Mononuclear cell (primary cell): ENCODE data around the gene HSP90B1. TPM values are rescaled to one million over a fixed set of nuclear protein-coding genes. Genes with fewer than 3 reads are reported as not detected.

ENCODE experiments used
- H3K27me3 ChIP-seq: 2 replicates; pipeline ENCODE4 v1.6.0; 2011; ENCODE audit warnings: low read length, control low read depth; ENCODE audit not compliant: insufficient read depth
- H3K4me1 ChIP-seq: 2 replicates; pipeline ENCODE4 v1.5.1; 2011; ENCODE audit warnings: mild to moderate bottlenecking, low read length, control low read depth; ENCODE audit not compliant: insufficient read depth
- H3K4me3 ChIP-seq: 2 replicates; pipeline ENCODE4 v1.5.1; 2011; ENCODE audit warnings: mild to moderate bottlenecking, low read length, moderate library complexity
- H3K9me3 ChIP-seq: 2 replicates; pipeline ENCODE4 v1.5.1; 2011; ENCODE audit warnings: low read depth, mild to moderate bottlenecking, control low read depth, low read length
- total RNA-seq: library from RNA; depleted of rRNA; stranded (reverse); fragments of >200 nt; gene quantifications from one replicate; pipeline ENCODE4 v1.2.3, GENCODE V29; 2012

Gene HSP90B1
- total RNA-seq, result 412 TPM

DNA sequence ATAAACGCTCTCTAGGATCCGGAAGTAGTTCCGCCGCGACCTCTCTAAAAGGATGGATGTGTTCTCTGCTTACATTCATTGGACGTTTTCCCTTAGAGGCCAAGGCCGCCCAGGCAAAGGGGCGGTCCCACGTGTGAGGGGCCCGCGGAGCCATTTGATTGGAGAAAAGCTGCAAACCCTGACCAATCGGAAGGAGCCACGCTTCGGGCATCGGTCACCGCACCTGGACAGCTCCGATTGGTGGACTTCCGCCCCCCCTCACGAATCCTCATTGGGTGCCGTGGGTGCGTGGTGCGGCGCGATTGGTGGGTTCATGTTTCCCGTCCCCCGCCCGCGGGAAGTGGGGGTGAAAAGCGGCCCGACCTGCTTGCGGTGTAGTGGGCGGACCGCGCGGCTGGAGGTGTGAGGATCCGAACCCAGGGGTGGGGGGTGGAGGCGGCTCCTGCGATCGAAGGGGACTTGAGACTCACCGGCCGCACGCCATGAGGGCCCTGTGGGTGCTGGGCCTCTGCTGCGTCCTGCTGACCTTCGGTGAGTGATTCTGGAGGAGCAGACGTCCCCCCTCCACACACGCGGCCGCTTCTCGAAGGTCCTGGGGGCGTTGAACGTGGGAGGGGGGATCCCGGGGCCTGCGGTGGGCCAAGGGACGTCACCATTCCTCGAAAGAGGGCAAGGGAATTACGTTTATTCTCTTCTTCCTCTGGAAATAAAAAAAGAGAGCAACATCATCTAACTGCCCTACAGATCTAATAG is at the start of gene HSP90B1:
Gene HSP90B1, plus strand, starts transcription at position 377 of the 753 bp plus-strand sequence. Its CDS starts 106 bp downstream, at position 483.
- Histone ChIP-seq H3K4me3 (peak within 1 kb of the TSS; percentile 73), H3K4me1 (peaks cover 41% of the 10 kb centered on the region), H3K27me3 (no peaks in the 10 kb centered on the region)

DNA sequence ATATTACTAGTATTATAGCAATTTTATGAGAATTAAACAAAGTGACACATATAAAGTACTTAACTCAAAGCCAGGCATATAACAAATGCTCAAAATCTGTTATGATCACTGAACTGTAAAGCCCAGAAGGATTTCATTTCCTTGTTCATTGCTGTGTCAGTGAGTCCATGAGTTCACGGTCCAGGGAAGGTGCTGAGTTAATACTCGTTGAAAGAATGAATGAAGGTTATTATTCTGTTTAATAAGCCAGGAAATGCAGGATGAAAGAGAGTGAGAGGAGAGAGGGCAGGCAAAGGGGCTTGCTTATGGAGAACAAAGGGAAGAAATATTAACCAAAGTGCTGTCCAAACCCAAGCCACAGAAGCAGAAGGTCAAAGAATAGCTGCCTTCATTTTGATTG is 48.9 kb upstream of the HSP90B1 start:
- Histone ChIP-seq H3K27me3 (no peaks in the 10 kb centered on the region), H3K4me3 (no peak overlapping the region), H3K4me1 (no peaks in the 10 kb centered on the region), H3K9me3 (no peaks in the 10 kb centered on the region)

More for the DNA sequence above, at the start of gene HSP90B1:
- H3K9me3 ChIP-seq, result no peaks in the 10 kb centered on the region

DNA sequence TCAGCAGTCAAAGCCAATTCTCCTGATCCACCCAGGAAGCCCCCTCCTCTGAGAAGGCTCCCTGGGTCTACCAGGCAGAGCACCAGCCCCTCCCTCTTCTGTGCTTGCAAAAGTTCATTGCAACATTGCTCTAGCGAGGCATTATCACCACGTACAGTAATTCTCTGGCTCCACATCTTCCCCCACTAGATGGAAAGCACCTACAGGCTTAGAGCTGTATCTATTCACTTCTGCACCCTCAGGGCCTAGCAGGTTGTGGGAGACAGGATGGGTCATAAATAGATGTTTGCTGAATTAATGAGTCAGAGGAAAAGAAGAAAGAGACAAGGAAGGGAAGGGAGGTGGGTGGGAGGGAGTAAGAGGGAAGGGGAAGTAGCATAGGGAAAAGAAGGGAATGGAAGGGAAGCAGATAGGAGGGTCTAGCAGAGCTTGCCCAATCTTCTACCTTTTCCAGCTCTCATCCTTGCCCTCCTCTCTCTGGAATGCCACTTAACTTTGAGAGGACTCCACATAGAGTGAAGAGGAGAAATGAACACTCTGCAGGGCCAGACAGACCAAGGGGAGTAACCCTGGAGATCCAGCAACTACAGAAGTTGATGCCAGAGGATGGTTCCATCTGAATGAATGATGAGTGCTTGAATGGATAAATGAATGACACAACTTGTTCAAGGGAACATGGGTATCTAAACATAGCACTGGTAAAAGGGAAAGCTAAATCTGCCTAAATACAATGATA is 47.2 kb upstream of the HSP90B1 start:
- Histone ChIP-seq H3K4me1 (no peaks in the 10 kb centered on the region), H3K9me3 (no peaks in the 10 kb centered on the region), H3K27me3 (no peaks in the 10 kb centered on the region), H3K4me3 (no peak overlapping the region)

DNA sequence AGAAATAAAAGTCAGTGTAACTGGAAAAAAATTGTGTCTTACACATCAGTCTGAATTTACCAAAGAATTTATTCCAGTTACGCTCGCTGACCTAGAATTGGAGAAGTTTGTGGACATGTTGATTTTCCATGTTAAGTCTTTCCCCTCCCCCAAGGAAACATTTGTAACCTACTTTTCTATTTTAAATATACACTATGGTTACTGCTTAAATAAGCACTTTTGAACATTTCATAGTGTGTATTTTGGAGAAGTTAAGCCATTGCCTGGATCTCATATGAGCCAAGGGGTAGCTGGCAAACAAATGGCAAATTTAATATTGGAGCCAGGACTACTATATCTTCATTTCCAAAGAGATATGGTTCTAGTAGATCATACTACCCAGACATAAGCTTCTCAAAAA is 46.3 kb upstream of the HSP90B1 start:
- Histone ChIP-seq H3K9me3 (no peaks in the 10 kb centered on the region), H3K4me3 (no peak overlapping the region), H3K4me1 (no peaks in the 10 kb centered on the region), H3K27me3 (no peaks in the 10 kb centered on the region)

DNA sequence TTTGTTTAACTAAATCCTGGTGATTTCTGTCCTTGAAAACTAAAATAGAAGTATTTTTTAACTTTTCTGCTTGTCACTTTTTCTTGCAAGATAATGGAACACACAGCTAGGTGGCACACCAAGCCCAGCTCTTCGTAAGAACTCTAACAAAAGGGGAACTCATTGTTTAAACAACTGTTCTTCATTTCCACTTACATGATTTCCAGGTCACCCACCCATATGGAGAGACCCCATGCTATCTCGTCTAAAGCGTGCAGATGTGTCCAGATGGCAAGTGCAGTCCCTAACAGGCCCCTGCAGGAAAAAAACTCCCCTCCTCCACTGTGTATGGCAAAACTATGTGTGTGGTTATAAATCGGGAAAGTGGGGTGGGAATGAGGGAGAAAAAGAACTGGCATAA is 45.9 kb upstream of the HSP90B1 start:
- Histone ChIP-seq H3K9me3 (no peaks in the 10 kb centered on the region), H3K27me3 (no peaks in the 10 kb centered on the region), H3K4me1 (no peaks in the 10 kb centered on the region), H3K4me3 (no peak overlapping the region)

DNA sequence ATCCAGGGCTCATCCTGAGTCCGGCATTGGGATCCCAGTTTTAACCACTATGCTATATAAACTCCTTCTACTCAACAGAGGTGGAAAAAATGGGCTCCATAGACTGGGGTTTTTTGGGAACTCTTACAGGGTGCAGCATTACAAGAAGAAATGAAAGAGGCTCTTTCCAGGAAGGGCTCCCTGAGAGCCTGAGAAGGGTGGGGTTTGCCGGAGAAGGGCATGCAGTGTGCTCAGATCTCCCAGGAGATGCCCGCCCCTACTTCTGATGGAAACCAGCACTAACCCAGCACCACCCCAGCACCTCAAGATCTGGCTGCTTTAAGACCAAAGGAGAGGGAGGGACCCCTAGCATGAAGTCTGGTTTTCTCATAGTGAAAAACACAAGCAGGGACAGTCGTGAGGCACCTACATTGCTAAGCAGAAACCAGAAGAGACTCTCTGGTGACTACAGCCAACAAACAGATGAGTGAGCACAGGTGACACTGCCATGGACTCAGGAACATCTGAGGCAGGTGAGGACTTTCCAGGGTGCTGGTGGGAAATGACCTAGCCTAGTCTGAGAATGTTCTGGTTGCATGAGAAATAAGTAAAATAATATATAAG is 43.9 kb upstream of the HSP90B1 start:
- no peaks in the 10 kb centered on the region for H3K27me3 ChIP-seq
- H3K4me3 ChIP-seq, result no peak overlapping the region
- H3K4me1 ChIP-seq, result no peaks in the 10 kb centered on the region
- no peaks in the 10 kb centered on the region for H3K9me3 ChIP-seq

DNA sequence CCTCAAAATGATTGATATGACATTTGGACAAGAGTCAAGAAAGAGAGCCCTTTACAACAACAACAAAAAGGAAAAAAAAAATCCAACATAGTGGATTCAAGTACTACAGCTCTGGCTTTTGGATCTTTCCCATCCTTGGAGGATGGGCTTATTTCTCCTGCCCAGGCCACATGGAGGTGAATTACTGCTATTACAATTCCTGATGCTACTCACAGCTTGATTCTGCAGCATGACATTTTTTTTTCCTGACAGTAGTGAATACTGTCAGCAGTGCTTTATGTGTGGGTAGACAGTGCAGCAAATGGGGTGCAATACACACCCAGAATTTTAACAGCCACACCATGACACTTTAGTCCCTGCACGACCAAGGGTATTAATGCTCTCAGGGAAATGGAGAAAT is 42.5 kb upstream of the HSP90B1 start:
- no peaks in the 10 kb centered on the region for H3K9me3 ChIP-seq
- no peak overlapping the region for H3K4me3 ChIP-seq
- H3K27me3 ChIP-seq, result no peaks in the 10 kb centered on the region
- no peaks in the 10 kb centered on the region for H3K4me1 ChIP-seq

DNA sequence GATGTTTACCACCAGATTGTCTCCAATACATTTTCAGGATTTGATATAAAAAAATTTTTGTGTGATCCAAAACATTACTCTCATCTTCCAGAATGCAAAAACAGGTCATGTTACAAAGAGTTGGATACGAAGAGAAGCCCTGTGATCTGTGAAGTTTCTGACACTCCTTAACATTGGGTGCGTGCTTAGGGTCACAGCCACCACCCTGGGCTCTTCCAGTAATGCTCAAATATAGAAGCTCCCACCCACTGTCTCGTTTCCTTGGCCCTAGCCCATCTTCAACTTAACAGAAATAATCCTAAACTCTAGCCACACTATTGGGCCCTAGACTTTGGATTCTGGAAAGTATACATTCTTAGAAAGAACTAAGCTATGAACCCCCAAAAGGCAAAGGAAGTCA is 32.9 kb upstream of the HSP90B1 start:
- Histone ChIP-seq H3K4me3 (no peak overlapping the region), H3K4me1 (peaks cover 6% of the 10 kb centered on the region)

DNA sequence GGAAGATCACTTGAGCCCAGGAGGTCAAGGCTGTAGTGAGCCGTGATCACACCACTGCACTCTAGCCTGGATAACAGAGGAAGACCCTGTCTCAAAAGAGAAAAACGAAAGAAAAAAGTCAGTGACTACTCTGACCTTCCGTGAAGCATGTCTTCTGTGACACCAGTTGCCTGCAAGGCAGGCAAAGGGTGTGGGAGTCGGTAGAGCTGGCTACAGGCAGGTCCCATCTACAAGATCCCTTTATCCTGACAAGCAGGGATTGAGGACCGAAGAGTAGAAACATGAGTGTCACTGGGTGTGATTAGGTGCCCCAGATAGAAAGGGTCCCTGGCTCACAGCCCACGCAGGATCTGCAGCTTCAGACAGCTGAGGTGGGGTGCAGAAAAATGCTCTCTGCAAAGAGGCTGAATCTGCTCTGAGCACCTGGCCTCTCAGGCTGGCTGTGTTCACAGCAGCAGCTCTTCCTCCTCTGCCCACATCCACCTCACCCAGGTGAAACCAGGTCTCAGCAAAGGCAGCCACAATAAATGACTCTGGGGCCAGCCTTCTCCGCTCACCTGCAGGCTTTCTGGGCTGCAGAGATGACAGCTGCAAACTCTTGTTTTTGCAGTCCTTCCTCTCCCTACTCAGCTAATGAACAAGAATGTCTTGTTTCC is 28.6 kb upstream of the HSP90B1 start:
- Histone ChIP-seq H3K4me3 (no peak overlapping the region), H3K9me3 (no peaks in the 10 kb centered on the region), H3K4me1 (peaks cover 6% of the 10 kb centered on the region)

More for the DNA sequence above, 32.9 kb upstream of the HSP90B1 start:
- no peaks in the 10 kb centered on the region for H3K9me3 ChIP-seq
- H3K27me3 ChIP-seq, result no peaks in the 10 kb centered on the region

DNA sequence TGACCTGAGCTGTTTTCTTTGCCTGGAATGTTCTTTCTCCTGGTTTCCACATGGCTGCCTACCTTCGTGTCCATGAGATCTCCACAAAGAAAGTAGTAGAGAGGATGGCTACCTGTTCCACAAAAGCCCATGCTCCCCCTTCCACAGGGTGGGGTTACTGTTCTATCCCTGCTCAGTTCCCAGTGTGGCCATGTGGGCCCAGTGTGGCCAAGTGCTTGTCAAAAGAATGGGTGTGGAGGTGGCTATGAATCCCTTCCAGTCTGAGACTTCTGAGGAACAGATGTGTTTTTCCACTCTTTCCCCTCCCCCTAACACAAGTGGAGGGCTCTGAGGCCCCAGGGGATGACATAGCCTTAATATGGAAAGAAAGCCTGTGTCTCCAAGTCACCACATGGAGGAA is 26.2 kb upstream of the HSP90B1 start:
- Histone ChIP-seq H3K4me1 (peaks cover 6% of the 10 kb centered on the region), H3K27me3 (no peaks in the 10 kb centered on the region), H3K9me3 (no peaks in the 10 kb centered on the region), H3K4me3 (no peak overlapping the region)

More for the DNA sequence above, 28.6 kb upstream of the HSP90B1 start:
- no peaks in the 10 kb centered on the region for H3K27me3 ChIP-seq

DNA sequence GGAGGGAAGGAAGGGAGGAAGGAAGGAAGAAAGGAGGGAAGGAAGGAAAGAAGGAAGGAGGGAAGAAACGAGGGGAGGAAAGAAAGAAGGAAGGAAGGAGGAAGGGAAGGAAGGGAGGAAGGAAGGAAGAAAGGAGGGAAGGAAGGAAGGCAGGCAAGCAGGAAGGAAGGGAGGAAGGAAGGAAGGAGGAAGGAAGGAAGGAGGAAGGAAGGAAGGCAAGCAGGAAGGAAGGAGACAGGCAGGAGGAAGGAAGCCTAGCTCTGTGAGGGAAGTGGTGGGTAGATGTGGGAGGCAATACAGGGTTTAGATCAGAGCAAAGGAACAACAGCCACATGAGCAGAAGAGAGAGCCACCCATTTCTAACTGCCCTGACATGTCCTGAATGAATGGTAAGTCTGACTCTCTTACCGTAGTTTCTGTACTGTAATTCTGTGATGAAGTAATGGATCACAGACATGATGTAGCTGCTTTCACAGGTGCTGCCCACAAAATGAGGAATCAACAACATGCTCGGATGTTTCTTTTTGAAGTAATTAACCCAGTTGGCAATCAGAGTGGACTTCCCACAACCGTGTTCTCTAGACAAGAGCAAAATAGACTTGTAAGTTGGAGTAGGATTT is 24.4 kb upstream of the HSP90B1 start:
- no peaks in the 10 kb centered on the region for H3K9me3 ChIP-seq
- H3K4me3 ChIP-seq, result no peak overlapping the region
- no peaks in the 10 kb centered on the region for H3K27me3 ChIP-seq
- peaks cover 2% of the 10 kb centered on the region for H3K4me1 ChIP-seq

DNA sequence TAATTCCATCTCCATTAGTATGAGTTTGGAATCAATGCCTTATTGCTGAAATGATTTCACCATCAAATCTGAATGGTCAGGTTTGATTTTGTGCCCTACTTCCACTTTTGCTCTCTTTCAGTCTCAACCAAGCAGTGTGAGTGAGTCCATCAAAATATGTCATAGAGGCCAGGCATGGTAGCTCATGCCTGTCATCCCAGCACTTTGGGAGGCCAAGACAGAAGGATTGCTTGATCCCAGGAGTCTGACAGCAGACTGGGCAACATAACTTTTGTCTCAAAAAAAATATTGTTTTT is 22.0 kb upstream of the HSP90B1 start:
- H3K4me3 ChIP-seq, result no peak overlapping the region
- H3K4me1 ChIP-seq, result no peaks in the 10 kb centered on the region
- no peaks in the 10 kb centered on the region for H3K27me3 ChIP-seq
- H3K9me3 ChIP-seq, result no peaks in the 10 kb centered on the region

DNA sequence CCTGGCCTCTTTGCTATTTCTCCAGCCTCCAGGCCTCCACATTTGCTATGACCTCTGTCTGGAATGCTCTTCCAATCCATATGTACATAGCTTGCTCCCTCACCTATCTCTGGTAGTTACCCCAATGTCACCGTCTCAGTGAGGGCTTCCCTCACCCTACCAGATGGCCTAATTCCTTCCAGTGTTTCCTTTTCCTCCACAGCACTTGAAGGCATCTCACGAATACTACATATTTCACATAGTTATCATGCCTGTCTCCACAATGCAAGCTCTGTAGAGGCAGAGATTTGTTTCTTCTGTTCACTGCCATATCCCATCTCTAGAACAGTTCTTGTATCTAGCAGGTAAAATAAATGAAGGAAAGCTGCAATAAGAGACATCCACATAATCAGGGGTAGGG is 21.3 kb upstream of the HSP90B1 start:
- Histone ChIP-seq H3K9me3 (no peaks in the 10 kb centered on the region), H3K27me3 (no peaks in the 10 kb centered on the region), H3K4me3 (no peak overlapping the region), H3K4me1 (no peaks in the 10 kb centered on the region)

DNA sequence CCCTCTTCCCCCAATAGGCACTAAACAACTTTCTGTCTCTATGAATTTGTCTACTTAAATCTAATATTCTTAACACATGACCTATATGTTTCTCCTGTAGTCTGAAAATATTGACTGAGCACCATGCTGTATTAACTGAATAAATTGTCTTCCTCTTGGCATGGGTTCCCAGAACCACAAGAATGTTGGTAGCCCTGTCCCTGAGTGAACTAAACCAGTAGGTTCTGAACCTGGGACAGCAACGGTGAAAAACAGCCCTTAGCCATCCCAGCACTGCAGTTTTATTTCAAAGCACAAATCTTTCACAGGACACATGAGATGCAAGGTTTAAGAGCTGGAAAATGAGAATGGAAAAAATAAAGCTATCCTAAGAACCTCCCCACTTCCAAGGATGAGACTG is 20.4 kb upstream of the HSP90B1 start:
- H3K4me1 ChIP-seq, result no peaks in the 10 kb centered on the region
- no peak overlapping the region for H3K4me3 ChIP-seq
- H3K27me3 ChIP-seq, result no peaks in the 10 kb centered on the region
- H3K9me3 ChIP-seq, result no peaks in the 10 kb centered on the region

DNA sequence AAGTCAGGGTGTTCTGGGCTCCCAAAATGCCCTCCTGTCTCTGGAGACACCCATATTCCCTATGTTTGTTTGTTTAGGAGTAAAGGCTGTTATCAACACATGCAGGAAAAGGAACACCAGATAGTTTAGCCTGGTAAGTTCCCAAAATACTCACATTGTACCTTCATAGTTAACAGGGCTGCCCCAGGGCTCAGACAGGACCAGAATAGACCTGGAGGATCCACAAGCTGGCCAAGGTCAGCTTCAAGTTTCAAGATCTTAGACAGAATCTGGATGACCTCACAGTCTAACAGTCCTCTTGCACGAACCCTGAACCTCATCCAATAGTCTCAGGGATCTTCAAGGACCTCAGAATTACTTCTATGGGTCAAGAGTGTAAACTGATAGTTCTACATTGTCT is 18.1 kb upstream of the HSP90B1 start:
- no peak overlapping the region for H3K4me3 ChIP-seq
- H3K27me3 ChIP-seq, result no peaks in the 10 kb centered on the region
- H3K9me3 ChIP-seq, result no peaks in the 10 kb centered on the region
- H3K4me1 ChIP-seq, result no peaks in the 10 kb centered on the region
